Measurements from ENCODE around the gene AKAP6. TPM values are rescaled to one million over a fixed set of nuclear protein-coding genes. Genes with fewer than 3 reads are reported as not detected.

AKAP6 gene
- total and polyA plus RNA-seq, 10 of the 15 experiments (the other 5 are each of a cell fraction or from before 2014, with no cell fraction given), result 0.35 to 5.9 (median 2.2) TPM

DNA sequence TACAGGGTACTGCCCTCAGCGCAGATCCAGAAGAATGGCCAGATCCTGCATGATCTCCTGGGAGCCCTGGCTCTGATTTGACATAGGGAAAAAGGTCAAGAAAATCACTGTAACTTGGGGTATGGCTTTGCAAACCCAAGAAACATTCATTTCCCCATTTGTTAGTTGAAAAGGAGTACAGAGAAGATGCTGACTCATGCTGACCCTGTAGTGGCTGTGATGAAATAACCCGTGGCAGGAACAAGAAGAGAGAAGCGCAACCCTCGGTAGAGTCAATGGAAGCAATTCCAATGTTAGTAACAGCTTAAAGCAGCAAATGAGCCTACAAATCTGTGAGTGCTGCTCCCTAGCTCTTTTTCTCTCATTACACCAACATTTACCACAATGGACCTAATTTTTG is 328.0 kb downstream of the AKAP6 start (continued):
- TF ChIP-seq, protein P1, sequence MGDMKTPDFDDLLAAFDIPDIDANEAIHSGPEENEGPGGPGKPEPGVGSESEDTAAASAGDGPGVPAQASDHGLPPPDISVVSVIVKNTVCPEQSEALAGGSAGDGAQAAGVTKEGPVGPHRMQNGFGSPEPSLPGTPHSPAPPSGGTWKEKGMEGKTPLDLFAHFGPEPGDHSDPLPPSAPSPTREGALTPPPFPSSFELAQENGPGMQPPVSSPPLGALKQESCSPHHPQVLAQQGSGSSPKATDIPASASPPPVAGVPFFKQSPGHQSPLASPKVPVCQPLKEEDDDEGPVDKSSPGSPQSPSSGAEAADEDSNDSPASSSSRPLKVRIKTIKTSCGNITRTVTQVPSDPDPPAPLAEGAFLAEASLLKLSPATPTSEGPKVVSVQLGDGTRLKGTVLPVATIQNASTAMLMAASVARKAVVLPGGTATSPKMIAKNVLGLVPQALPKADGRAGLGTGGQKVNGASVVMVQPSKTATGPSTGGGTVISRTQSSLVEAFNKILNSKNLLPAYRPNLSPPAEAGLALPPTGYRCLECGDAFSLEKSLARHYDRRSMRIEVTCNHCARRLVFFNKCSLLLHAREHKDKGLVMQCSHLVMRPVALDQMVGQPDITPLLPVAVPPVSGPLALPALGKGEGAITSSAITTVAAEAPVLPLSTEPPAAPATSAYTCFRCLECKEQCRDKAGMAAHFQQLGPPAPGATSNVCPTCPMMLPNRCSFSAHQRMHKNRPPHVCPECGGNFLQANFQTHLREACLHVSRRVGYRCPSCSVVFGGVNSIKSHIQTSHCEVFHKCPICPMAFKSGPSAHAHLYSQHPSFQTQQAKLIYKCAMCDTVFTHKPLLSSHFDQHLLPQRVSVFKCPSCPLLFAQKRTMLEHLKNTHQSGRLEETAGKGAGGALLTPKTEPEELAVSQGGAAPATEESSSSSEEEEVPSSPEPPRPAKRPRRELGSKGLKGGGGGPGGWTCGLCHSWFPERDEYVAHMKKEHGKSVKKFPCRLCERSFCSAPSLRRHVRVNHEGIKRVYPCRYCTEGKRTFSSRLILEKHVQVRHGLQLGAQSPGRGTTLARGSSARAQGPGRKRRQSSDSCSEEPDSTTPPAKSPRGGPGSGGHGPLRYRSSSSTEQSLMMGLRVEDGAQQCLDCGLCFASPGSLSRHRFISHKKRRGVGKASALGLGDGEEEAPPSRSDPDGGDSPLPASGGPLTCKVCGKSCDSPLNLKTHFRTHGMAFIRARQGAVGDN (IDR thresholded peaks at IDR 0.05), result no peak
- no peak for TF ChIP-seq NFYA (IDR thresholded peaks at IDR 0.05; ENCODE audit: borderline replicate concordance, low read depth, low read length)
- TF ChIP-seq BACH1 (IDR thresholded peaks at IDR 0.05; ENCODE audit: borderline replicate concordance), result peak; percentile 92
- peak; percentile 53 for TF ChIP-seq SPI1 (IDR thresholded peaks at IDR 0.05; ENCODE audit: borderline replicate concordance, insufficient read depth, low read depth, low read length)
- TF ChIP-seq RUNX3 (IDR thresholded peaks at IDR 0.05; ENCODE audit: low read length), result 0 out of 2 replicates have a peak, but pooled peaks have one; percentile 19
- TF ChIP-seq NR2C2 (IDR thresholded peaks at IDR 0.05; ENCODE audit: borderline replicate concordance, control insufficient read depth, insufficient read length, low read depth), result no peak
- TF ChIP-seq EED (IDR thresholded peaks at IDR 0.05; ENCODE audit: low read depth), result no peak
- TF ChIP-seq, protein P2, sequence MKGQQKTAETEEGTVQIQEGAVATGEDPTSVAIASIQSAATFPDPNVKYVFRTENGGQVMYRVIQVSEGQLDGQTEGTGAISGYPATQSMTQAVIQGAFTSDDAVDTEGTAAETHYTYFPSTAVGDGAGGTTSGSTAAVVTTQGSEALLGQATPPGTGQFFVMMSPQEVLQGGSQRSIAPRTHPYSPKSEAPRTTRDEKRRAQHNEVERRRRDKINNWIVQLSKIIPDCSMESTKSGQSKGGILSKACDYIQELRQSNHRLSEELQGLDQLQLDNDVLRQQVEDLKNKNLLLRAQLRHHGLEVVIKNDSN (IDR thresholded peaks at IDR 0.05; ENCODE audit: borderline replicate concordance, extremely low read length, insufficient read depth, low read depth, low read length), result no peak
- no peak for TF ChIP-seq SUZ12 (IDR thresholded peaks at IDR 0.05; ENCODE audit: unreplicated experiment)
- no peak for TF ChIP-seq YBX1 (IDR thresholded peaks at IDR 0.05)
- TF ChIP-seq MEF2A (IDR thresholded peaks at IDR 0.05; ENCODE audit: insufficient read depth, low read depth, low read length), result no peak
